Endothelial cell of umbilical vein (primary cell): ENCODE measurements around the gene HIVEP3.

Experiments used
- CTCF ChIP-seq, 2 donors: IDR thresholded peaks; 1 replicate in 1 of 2; 2 replicates in 1 of 2; pipeline ENCODE4 v1.5.1; 2011; ENCODE audit warnings: low read length in 2 of 2, mild to moderate bottlenecking in 2 of 2, moderate library complexity in 2 of 2, control low read depth in 1 of 2, inconsistent platforms in 1 of 2, low read depth in 1 of 2; ENCODE audit not compliant: insufficient read depth in 1 of 2; ENCODE audit errors: extremely low read depth in 1 of 2
- POLR2A ChIP-seq: IDR thresholded peaks from 2 replicates; pipeline ENCODE4 v1.6.1; 2012; ENCODE audit warnings: low read depth, mild to moderate bottlenecking, control low read depth, low read length
- POLR2AphosphoS5 ChIP-seq: IDR thresholded peaks from 2 replicates; pipeline ENCODE4 v1.6.1; 2012; ENCODE audit warnings: low read depth, mild to moderate bottlenecking, control low read depth, low read length, moderate library complexity; ENCODE audit not compliant: insufficient read depth

- TF ChIP-seq POLR2AphosphoS5 (no peak), CTCF (IDR thresholded peaks at IDR 0.05; ENCODE audit: extremely low read depth in 1 of 2, insufficient read depth in 1 of 2, low read depth in 1 of 2, low read length in 2 of 2) (no peak), POLR2A (no peak)
Observed at GRCh38 chr1:41892301-41892781, 26.4 kb downstream of the HIVEP3 start.
